HepG2 (cell line): ENCODE data around the gene HARS2. TPM values are rescaled to one million over a fixed set of nuclear protein-coding genes. Genes with fewer than 3 reads are reported as not detected.

ENCODE experiments used
- MED8 ChIP-seq: sonication (generic); formaldehyde crosslinking; IDR thresholded peaks from 2 replicates; pipeline ENCODE4 v1.8.1; 2023; ENCODE audit warnings: mild to moderate bottlenecking, missing genetic modification reagents; ENCODE audit not compliant: insufficient replicate concordance
- NFE2L1 ChIP-seq: sonication (generic); formaldehyde crosslinking; IDR thresholded peaks from 2 replicates; pipeline ENCODE4 v1.4.0; 2020; ENCODE audit warnings: missing genetic modification reagents, mild to moderate bottlenecking, borderline replicate concordance
- RELA ChIP-seq: sonication (generic); formaldehyde crosslinking; IDR thresholded peaks from 2 replicates; pipeline ENCODE4 v1.4.0; 2020; ENCODE audit warnings: missing genetic modification reagents
- SAP130 ChIP-seq: IDR thresholded peaks from 2 replicates; pipeline ENCODE4 v1.6.1; 2016; ENCODE audit warnings: low read depth
- SATB2 ChIP-seq: sonication (generic); formaldehyde crosslinking; IDR thresholded peaks from 2 replicates; pipeline ENCODE4 v1.5.0; 2020; ENCODE audit warnings: missing genetic modification reagents
- SMC3 ChIP-seq: IDR thresholded peaks from 2 replicates; pipeline ENCODE4 v1.6.1; 2011; ENCODE audit warnings: low read length, improper control_type of control experiment
- WIZ ChIP-seq: sonication (generic); formaldehyde crosslinking; IDR thresholded peaks from 2 replicates; pipeline ENCODE4 v1.5.1; 2020; ENCODE audit warnings: mild to moderate bottlenecking, missing genetic modification reagents
- ZNF180 ChIP-seq: sonication (generic); formaldehyde crosslinking; IDR thresholded peaks from 2 replicates; pipeline ENCODE4 v1.4.0; 2020; ENCODE audit warnings: low read depth, missing genetic modification reagents, borderline replicate concordance
- ZNF644 ChIP-seq: IDR thresholded peaks from 2 replicates; pipeline ENCODE4 v1.6.1; 2016; ENCODE audit warnings: low read depth
- polyA plus RNA-seq, 8 experiments: library from polyadenylated mRNA; depleted of rRNA in 3 of 8; stranded (reverse) in 7 of 8; unstranded in 1 of 8; fragments of >200 nt; fragmentation: Illumina TruSeq in 4 of 8; extraction: Trizol in 4 of 8; gene quantifications; 2 replicates each; pipeline versions ENCODE4 v1.2.1 to v1.2.3, GENCODE V29; 2011 to 2016; ENCODE audit warnings: low read depth in 4 of 8, missing spikeins in 1 of 8, mixed read lengths in 1 of 8; ENCODE audit not compliant: insufficient read depth in 1 of 8
- total RNA-seq, 5 experiments: library from RNA; depleted of rRNA; stranded (reverse); fragments of >200 nt; fragmentation: Illumina TruSeq; extraction: Trizol; gene quantifications; 2 replicates each; pipeline ENCODE4 v1.2.3, GENCODE V29; 2016; ENCODE audit warnings: low read depth in 1 of 5
- TF ChIP-seq, protein P1 (sequence below): sonication (generic); formaldehyde crosslinking; IDR thresholded peaks from 2 replicates; pipeline ENCODE4 v1.4.0; 2020; ENCODE audit warnings: missing genetic modification reagents
- TF ChIP-seq, protein P2 (sequence below): sonication (generic); formaldehyde crosslinking; IDR thresholded peaks from 2 replicates; pipeline ENCODE4 v1.4.0; 2020; ENCODE audit warnings: mild to moderate bottlenecking, missing genetic modification reagents, borderline replicate concordance
- TF ChIP-seq, protein P3 (sequence below): sonication (generic); formaldehyde crosslinking; IDR thresholded peaks from 2 replicates; pipeline ENCODE4 v1.4.0; 2020; ENCODE audit warnings: missing genetic modification reagents, mild to moderate bottlenecking, borderline replicate concordance
- TF ChIP-seq, protein P4 (sequence below): sonication (generic); formaldehyde crosslinking; IDR thresholded peaks from 2 replicates; pipeline ENCODE4 v1.8.0; 2022; ENCODE audit warnings: mild to moderate bottlenecking, missing genetic modification reagents, borderline replicate concordance

HARS2 gene
- total and polyA plus RNA-seq, 2 of the 13 experiments (the other 11 are each of a cell fraction or from before 2014, with no cell fraction given) = 17.9 to 25.8 TPM

DNA sequence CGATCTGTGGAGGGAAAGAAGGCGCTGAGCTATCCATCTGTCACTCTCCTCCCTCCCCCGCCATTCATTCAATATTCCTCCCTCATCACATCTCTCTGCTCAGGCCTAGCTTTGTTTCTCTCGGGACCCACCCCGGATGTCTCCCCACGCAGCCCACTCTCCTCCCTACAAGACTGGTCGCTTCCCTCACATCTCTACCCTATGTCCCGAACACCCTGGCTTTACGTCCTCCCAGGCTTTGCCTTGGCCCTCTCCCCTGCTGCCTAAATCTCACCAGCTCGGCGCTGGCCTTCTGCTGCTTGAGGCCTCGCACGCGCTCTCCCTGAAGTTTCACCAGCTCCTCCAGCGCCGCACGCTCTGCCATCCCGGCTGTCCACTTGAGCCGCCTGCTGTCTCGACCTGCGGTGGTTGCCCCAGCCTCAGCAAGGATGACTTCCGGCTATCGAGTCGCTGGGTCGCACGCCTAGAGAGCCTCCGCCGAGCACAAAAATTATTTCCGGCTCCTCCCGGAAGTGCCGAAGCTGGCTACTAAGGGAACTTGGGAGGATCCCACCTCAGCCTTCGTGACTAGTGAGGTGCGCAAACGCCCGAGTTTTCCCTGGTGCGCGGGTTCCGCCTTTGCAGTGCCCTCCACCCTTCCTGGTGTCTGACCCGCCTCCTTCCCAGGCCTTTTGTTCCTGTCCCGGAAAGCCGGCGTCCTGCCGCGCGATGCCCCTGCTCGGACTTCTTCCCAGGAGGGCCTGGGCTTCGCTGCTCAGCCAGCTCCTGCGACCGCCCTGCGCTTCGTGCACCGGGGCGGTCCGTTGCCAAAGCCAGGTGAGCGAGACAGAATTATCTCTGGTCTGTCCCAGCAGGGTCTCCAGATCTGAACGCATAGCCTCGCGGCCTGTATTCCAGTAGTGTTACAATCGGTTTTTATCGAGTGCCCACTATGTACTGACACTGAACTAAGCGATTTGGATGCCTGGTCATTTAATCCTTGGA, at the start of gene HARS2, which contains the start of gene HARS1 (continued):
- TF ChIP-seq, protein P1, sequence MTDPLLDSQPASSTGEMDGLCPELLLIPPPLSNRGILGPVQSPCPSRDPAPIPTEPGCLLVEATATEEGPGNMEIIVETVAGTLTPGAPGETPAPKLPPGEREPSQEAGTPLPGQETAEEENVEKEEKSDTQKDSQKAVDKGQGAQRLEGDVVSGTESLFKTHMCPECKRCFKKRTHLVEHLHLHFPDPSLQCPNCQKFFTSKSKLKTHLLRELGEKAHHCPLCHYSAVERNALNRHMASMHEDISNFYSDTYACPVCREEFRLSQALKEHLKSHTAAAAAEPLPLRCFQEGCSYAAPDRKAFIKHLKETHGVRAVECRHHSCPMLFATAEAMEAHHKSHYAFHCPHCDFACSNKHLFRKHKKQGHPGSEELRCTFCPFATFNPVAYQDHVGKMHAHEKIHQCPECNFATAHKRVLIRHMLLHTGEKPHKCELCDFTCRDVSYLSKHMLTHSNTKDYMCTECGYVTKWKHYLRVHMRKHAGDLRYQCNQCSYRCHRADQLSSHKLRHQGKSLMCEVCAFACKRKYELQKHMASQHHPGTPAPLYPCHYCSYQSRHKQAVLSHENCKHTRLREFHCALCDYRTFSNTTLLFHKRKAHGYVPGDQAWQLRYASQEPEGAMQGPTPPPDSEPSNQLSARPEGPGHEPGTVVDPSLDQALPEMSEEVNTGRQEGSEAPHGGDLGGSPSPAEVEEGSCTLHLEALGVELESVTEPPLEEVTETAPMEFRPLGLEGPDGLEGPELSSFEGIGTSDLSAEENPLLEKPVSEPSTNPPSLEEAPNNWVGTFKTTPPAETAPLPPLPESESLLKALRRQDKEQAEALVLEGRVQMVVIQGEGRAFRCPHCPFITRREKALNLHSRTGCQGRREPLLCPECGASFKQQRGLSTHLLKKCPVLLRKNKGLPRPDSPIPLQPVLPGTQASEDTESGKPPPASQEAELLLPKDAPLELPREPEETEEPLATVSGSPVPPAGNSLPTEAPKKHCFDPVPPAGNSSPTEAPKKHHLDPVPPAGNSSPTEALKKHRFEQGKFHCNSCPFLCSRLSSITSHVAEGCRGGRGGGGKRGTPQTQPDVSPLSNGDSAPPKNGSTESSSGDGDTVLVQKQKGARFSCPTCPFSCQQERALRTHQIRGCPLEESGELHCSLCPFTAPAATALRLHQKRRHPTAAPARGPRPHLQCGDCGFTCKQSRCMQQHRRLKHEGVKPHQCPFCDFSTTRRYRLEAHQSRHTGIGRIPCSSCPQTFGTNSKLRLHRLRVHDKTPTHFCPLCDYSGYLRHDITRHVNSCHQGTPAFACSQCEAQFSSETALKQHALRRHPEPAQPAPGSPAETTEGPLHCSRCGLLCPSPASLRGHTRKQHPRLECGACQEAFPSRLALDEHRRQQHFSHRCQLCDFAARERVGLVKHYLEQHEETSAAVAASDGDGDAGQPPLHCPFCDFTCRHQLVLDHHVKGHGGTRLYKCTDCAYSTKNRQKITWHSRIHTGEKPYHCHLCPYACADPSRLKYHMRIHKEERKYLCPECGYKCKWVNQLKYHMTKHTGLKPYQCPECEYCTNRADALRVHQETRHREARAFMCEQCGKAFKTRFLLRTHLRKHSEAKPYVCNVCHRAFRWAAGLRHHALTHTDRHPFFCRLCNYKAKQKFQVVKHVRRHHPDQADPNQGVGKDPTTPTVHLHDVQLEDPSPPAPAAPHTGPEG (CRISPR knock-in tag) = peak; percentile 81
- TF ChIP-seq WIZ = no peak
- TF ChIP-seq RELA (CRISPR knock-in tag) = 0 out of 2 replicates have a peak, but pooled peaks have one; percentile 76
- no peak for TF ChIP-seq ZNF180
- no peak for TF ChIP-seq ZNF644 (CRISPR knock-in tag)
- TF ChIP-seq, protein P2, sequence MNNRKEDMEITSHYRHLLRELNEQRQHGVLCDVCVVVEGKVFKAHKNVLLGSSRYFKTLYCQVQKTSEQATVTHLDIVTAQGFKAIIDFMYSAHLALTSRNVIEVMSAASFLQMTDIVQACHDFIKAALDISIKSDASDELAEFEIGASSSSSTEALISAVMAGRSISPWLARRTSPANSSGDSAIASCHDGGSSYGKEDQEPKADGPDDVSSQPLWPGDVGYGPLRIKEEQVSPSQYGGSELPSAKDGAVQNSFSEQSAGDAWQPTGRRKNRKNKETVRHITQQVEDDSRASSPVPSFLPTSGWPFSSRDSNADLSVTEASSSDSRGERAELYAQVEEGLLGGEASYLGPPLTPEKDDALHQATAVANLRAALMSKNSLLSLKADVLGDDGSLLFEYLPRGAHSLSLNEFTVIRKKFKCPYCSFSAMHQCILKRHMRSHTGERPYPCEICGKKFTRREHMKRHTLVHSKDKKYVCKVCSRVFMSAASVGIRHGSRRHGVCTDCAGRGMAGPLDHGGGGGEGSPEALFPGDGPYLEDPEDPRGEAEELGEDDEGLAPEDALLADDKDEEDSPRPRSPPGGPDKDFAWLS (CRISPR knock-in tag) = no peak
- TF ChIP-seq, protein P3, sequence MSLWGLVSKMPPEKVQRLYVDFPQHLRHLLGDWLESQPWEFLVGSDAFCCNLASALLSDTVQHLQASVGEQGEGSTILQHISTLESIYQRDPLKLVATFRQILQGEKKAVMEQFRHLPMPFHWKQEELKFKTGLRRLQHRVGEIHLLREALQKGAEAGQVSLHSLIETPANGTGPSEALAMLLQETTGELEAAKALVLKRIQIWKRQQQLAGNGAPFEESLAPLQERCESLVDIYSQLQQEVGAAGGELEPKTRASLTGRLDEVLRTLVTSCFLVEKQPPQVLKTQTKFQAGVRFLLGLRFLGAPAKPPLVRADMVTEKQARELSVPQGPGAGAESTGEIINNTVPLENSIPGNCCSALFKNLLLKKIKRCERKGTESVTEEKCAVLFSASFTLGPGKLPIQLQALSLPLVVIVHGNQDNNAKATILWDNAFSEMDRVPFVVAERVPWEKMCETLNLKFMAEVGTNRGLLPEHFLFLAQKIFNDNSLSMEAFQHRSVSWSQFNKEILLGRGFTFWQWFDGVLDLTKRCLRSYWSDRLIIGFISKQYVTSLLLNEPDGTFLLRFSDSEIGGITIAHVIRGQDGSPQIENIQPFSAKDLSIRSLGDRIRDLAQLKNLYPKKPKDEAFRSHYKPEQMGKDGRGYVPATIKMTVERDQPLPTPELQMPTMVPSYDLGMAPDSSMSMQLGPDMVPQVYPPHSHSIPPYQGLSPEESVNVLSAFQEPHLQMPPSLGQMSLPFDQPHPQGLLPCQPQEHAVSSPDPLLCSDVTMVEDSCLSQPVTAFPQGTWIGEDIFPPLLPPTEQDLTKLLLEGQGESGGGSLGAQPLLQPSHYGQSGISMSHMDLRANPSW (CRISPR knock-in tag) = peak; percentile 86
- peak; percentile 78 for TF ChIP-seq MED8 (CRISPR knock-in tag)
- peak; percentile 68 for TF ChIP-seq NFE2L1 (CRISPR knock-in tag)
- TF ChIP-seq, protein P4, sequence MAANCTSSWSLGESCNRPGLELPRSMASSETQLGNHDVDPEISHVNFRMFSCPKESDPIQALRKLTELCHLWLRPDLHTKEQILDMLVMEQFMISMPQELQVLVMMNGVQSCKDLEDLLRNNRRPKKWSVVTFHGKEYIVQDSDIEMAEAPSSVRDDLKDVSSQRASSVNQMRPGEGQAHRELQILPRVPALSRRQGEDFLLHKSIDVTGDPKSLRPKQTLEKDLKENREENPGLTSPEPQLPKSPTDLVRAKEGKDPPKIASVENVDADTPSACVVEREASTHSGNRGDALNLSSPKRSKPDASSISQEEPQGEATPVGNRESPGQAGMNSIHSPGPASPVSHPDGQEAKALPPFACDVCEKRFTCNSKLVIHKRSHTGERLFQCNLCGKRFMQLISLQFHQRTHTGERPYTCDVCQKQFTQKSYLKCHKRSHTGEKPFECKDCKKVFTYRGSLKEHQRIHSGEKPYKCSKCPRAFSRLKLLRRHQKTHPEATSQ (CRISPR knock-in tag) = peak; percentile 83; the same call in 1 of the 2 replicates
- TF ChIP-seq SAP130 (CRISPR knock-in tag) = peak; percentile 98
- no peak for TF ChIP-seq SMC3
- no peak for TF ChIP-seq SATB2 (CRISPR knock-in tag)
